A673 (cell line): ENCODE results near the gene ATXN10.

Source experiments
- CTCF ChIP-seq: fragments of 300-800, 200-600 bp; sonication (generic); conservative IDR thresholded peaks from 2 replicates; pipeline ENCODE4 v1.5.1; 2017; ENCODE audit warnings: low read depth, mild to moderate bottlenecking, antibody characterized with exemption, low read length, moderate library complexity, mixed read lengths
- EZH2 ChIP-seq: fragments of 200-600 bp; sonication (generic); IDR thresholded peaks from 2 replicates; pipeline ENCODE4 v1.6.1; 2017; ENCODE audit warnings: borderline replicate concordance, low read depth, mild to moderate bottlenecking, mixed read lengths, antibody characterized with exemption, low read length; ENCODE audit not compliant: poor library complexity, severe bottlenecking

GRCh38 chr22:45645150-45645525, 26.5 kb upstream of the ATXN10 start:
- TF ChIP-seq CTCF, result no peak
- no peak for TF ChIP-seq EZH2
